Natural killer cell (primary cell): ENCODE measurements around the gene LNPK. TPM values are rescaled to one million over a fixed set of nuclear protein-coding genes. Genes with fewer than 3 reads are reported as not detected.

Experiments used
- ATAC-seq, 3 donors: fragments of 150-1000 bp in 2 of 3; fragments of 200-7000 bp in 1 of 3; cut with Tn5 transposase; 1 replicate in 1 of 3; 2 replicates in 2 of 3; pipeline ENCODE4 v1.10.0; 2021; ENCODE audit warnings: mild to moderate bottlenecking in 2 of 3, moderate library complexity in 2 of 3
- DNase-seq, 2 donors: peaks; one replicate each; pipeline versions ENCODE4 v3.0.0 to v3.0.0-alpha.2; 2013 to 2021; ENCODE audit warnings: mixed read lengths in 1 of 2
- H3K27ac ChIP-seq: one replicate; pipeline ENCODE4 v1.5.1; 2013; ENCODE audit warnings: mild to moderate bottlenecking, low read length
- H3K27me3 ChIP-seq: one replicate; pipeline ENCODE4 v1.6.1; 2013; ENCODE audit warnings: low read length; ENCODE audit not compliant: control insufficient read depth, insufficient read depth
- H3K36me3 ChIP-seq: one replicate; pipeline ENCODE4 v1.6.1; 2013; ENCODE audit warnings: low read length; ENCODE audit not compliant: control insufficient read depth, insufficient read depth
- H3K4me1 ChIP-seq: one replicate; pipeline ENCODE4 v1.6.1; 2013; ENCODE audit warnings: low read length; ENCODE audit not compliant: control insufficient read depth, insufficient read depth
- H3K4me3 ChIP-seq: one replicate; pipeline ENCODE4 v1.5.1; 2013; ENCODE audit warnings: low read length
- H3K9me3 ChIP-seq: one replicate; pipeline ENCODE4 v1.6.1; 2013; ENCODE audit warnings: low read length; ENCODE audit not compliant: control insufficient read depth, insufficient read depth
- H3K27ac Mint-ChIP-seq, 2 donors: one replicate each; pipeline ENCODE4 v1.8.0; 2022; ENCODE audit warnings: mild to moderate bottlenecking in 2 of 2, mixed read lengths in 2 of 2, moderate library complexity in 1 of 2
- H3K27me3 Mint-ChIP-seq, 2 donors: one replicate each; pipeline ENCODE4 v1.8.0; 2022; ENCODE audit warnings: low read depth in 2 of 2, mixed read lengths in 2 of 2
- H3K36me3 Mint-ChIP-seq: one replicate; pipeline ENCODE4 v1.8.0; 2022; ENCODE audit warnings: mixed read lengths
- H3K4me1 Mint-ChIP-seq, 2 donors: one replicate each; pipeline ENCODE4 v1.8.0; 2022; ENCODE audit warnings: mixed read lengths in 2 of 2
- H3K4me3 Mint-ChIP-seq: one replicate; pipeline ENCODE4 v1.8.0; 2022; ENCODE audit warnings: mild to moderate bottlenecking, moderate library complexity, mixed read lengths
- H3K9me3 Mint-ChIP-seq, 2 donors: one replicate each; pipeline ENCODE4 v1.8.0; 2022; ENCODE audit warnings: mixed read lengths in 2 of 2
- CTCF ChIP-seq: fragments of 200-600 bp; IDR thresholded peaks from one replicate; pipeline ENCODE4 v1.8.0; 2022; ENCODE audit warnings: antibody characterized with exemption
- WGBS: methylation state at CpG from one replicate; pipeline ENCODE4 v1.1.7; 2013; ENCODE audit warnings: missing lambda C conversion rate; ENCODE audit not compliant: insufficient coverage; 5-methylcytosine and 5-hydroxymethylcytosine counted together
- intact Hi-C: fragments of 100-400 bp; cut with micrococcal nuclease; formaldehyde crosslinking; loops from one replicate; pipeline ENCODE4 v1.14.2; 2022
- total RNA-seq, 4 donors: library from RNA; stranded (reverse); fragments of 120-200 nt in 1 of 4; gene quantifications; one replicate each; pipeline versions ENCODE4 v1.2.3 to v1.2.4, GENCODE V29; 2013 to 2022

The LNPK gene
- total RNA-seq, 3 donors from 2014 or later (not counting 1 experiment from before 2014, with no cell fraction given): 23.9 to 29.9 (median 29.1) TPM

- no peaks in the 10 kb centered on the region for H3K9me3 ChIP-seq
- H3K27ac Mint-ChIP-seq: no peak overlapping the region
- no peaks in the 10 kb centered on the region for H3K9me3 Mint-ChIP-seq
- H3K36me3 Mint-ChIP-seq: no peaks in the 10 kb centered on the region
- no peak overlapping the region for H3K4me3 Mint-ChIP-seq
- DNase-seq (no peak), ATAC-seq (no peak)
- H3K27me3 ChIP-seq: no peaks in the 10 kb centered on the region
- no peaks in the 10 kb centered on the region for H3K36me3 ChIP-seq
- no peaks in the 10 kb centered on the region for H3K4me1 ChIP-seq
- no peaks in the 10 kb centered on the region for H3K4me1 Mint-ChIP-seq
- TF ChIP-seq CTCF: no peak
- H3K27ac ChIP-seq: no peak overlapping the region
- H3K4me3 ChIP-seq: no peak overlapping the region
- H3K27me3 Mint-ChIP-seq: peaks cover 2 to 30% of the 10 kb centered on the region in 2 donors
- intact Hi-C loops: no loop called here
- 70% methylated on average over 3 of the region's 3 CpGs for WGBS
Observed at GRCh38 chr2:175877845-175878544, 124.1 kb downstream of the LNPK start.

- H3K4me1 ChIP-seq: no peaks in the 10 kb centered on the region
- ATAC-seq (no peak), DNase-seq (no peak)
- no peaks in the 10 kb centered on the region for H3K9me3 ChIP-seq
- 100% methylated on average over 1 of the region's 3 CpGs for WGBS
- Mint-ChIP-seq H3K36me3 (no peaks in the 10 kb centered on the region), H3K27ac (no peak overlapping the region), H3K27me3 (peaks cover 2 to 43% of the 10 kb centered on the region in 2 donors), H3K4me1 (no peaks in the 10 kb centered on the region), H3K4me3 (no peak overlapping the region), H3K9me3 (no peaks in the 10 kb centered on the region)
- H3K4me3 ChIP-seq: no peak overlapping the region
- H3K27ac ChIP-seq: no peak overlapping the region
- no peaks in the 10 kb centered on the region for H3K27me3 ChIP-seq
- no peak for TF ChIP-seq CTCF
- no peaks in the 10 kb centered on the region for H3K36me3 ChIP-seq
- intact Hi-C loops: no loop called here
Observed at GRCh38 chr2:175874291-175874690, 127.8 kb downstream of the LNPK start.

Other genes starting within 250 kb of the LNPK start
- gene EVX2, start 81.7 kb upstream of the LNPK start, total RNA-seq: not detected
- not detected for gene HOXD13, start 90.5 kb upstream of the LNPK start, total RNA-seq
- gene HOXD12, start 97.5 kb upstream of the LNPK start, total RNA-seq: not detected
- not detected for gene HOXD11, start 105.0 kb upstream of the LNPK start, total RNA-seq
- gene HOXD10, start 114.5 kb upstream of the LNPK start, total RNA-seq: not detected
- gene HOXD9, start 120.5 kb upstream of the LNPK start, total RNA-seq: not detected
- gene HOXD8, start 127.4 kb upstream of the LNPK start, total RNA-seq: not detected
- not detected for gene HOXD4, start 149.3 kb upstream of the LNPK start, total RNA-seq
- not detected for gene HOXD3, start 155.0 kb upstream of the LNPK start, total RNA-seq
- under 1 TPM in 1 of 3 donors, not detected in 2; 0.12 TPM for gene HOXD1, start 186.4 kb upstream of the LNPK start, total RNA-seq